ENCODE data around the gene PIK3R1. TPM values are rescaled to one million over a fixed set of nuclear protein-coding genes. Genes with fewer than 3 reads are reported as not detected.
A peak's percentile ranks its signal among the peaks of the same experiment; 100 is the strongest.

The PIK3R1 gene
- total and polyA plus RNA-seq, 9 donors, result 44.2 to 68.7 (median 58.0) TPM

GRCh38 chr5:68266457-68266856 is 50.9 kb downstream of the PIK3R1 start:
- no peak overlapping the region for H3K27ac ChIP-seq (ENCODE audit: low read length)
- H3K4me3 ChIP-seq (ENCODE audit: low read length), result no peak overlapping the region
- H3K36me3 ChIP-seq (ENCODE audit: control insufficient read depth, insufficient read depth, low read length), result peaks cover 2% of the 10 kb centered on the region
- H3K9me3 ChIP-seq (replicated peaks; ENCODE audit: control insufficient read depth, low read depth, low read length), result no peaks in the 10 kb centered on the region
- H3K27me3 ChIP-seq (ENCODE audit: control insufficient read depth, insufficient read depth, low read length), result no peaks in the 10 kb centered on the region
- no peak for DNase-seq
- WGBS (ENCODE audit: insufficient coverage), result no CpG with 5 or more reads among the region's 1 CpG
- H3K4me1 ChIP-seq (ENCODE audit: control insufficient read depth, insufficient read depth, low read length), result peaks cover 14% of the 10 kb centered on the region

DNA sequence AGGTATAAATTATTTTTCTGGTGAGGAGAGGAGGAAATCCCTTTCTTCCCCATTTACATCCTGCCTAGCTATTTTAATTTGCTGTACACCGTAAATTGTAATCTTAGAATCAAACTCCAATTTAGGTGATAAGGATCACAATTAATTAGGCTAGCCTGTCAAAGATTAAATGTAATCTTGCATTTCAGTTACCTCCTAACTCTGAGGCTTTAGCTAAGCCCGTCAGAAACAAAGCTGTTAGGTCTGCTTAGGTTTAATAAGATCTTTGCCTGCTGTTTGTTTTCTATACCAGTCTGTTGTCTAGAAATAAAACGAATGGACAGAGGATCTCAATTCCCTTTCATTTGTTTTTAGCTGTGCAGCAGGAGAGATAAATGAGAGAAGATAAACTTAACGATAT is 51.5 kb downstream of the PIK3R1 start:
- Histone ChIP-seq H3K27ac (ENCODE audit: low read length) (peak overlapping the region; percentile 17), H3K4me1 (ENCODE audit: control insufficient read depth, insufficient read depth, low read length) (peaks cover 11% of the 10 kb centered on the region), H3K4me3 (ENCODE audit: low read length) (no peak overlapping the region), H3K36me3 (ENCODE audit: control insufficient read depth, insufficient read depth, low read length) (peaks cover 2% of the 10 kb centered on the region), H3K27me3 (ENCODE audit: control insufficient read depth, insufficient read depth, low read length) (no peaks in the 10 kb centered on the region), H3K9me3 (replicated peaks; ENCODE audit: control insufficient read depth, low read depth, low read length) (no peaks in the 10 kb centered on the region)
- DNase-seq, result no peak
- WGBS (ENCODE audit: insufficient coverage), result no CpG with 5 or more reads among the region's 4 CpGs

GRCh38 chr5:68268101-68268851 is 52.7 kb downstream of the PIK3R1 start:
- no peak overlapping the region for H3K27ac ChIP-seq (ENCODE audit: low read length)
- no CpG with 5 or more reads among the region's 3 CpGs for WGBS (ENCODE audit: insufficient coverage)
- H3K27me3 ChIP-seq (ENCODE audit: control insufficient read depth, insufficient read depth, low read length), result no peaks in the 10 kb centered on the region
- H3K9me3 ChIP-seq (replicated peaks; ENCODE audit: control insufficient read depth, low read depth, low read length), result no peaks in the 10 kb centered on the region
- H3K4me1 ChIP-seq (ENCODE audit: control insufficient read depth, insufficient read depth, low read length), result peaks cover 11% of the 10 kb centered on the region
- peaks cover 2% of the 10 kb centered on the region for H3K36me3 ChIP-seq (ENCODE audit: control insufficient read depth, insufficient read depth, low read length)
- H3K4me3 ChIP-seq (ENCODE audit: low read length), result no peak overlapping the region
- DNase-seq, result peak; percentile 70

GRCh38 chr5:68268852-68269130 is 53.2 kb downstream of the PIK3R1 start:
- no peak for DNase-seq

DNA sequence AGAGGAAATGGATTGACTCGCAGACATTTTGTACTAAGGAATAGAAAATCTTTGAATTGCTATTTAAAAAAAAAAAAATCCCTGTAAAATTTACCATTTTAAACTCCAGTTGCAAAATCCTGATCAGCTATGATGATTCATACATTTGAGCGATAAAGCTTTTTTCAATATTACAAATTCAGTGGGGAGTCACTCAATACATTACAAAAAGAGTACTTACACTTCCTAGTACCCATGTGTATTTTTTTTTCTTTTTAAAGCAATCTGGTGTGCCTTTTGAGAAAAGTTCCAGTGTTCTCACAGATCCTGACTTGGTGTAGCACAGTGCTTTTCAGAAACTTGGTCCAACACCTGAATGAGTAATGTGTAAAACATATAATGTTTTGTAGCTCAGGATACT is 54.3 kb downstream of the PIK3R1 start:
- Histone ChIP-seq H3K4me3 (ENCODE audit: low read length) (no peak overlapping the region), H3K9me3 (replicated peaks; ENCODE audit: control insufficient read depth, low read depth, low read length) (no peaks in the 10 kb centered on the region), H3K27ac (ENCODE audit: low read length) (no peak overlapping the region), H3K36me3 (ENCODE audit: control insufficient read depth, insufficient read depth, low read length) (peaks cover 8% of the 10 kb centered on the region), H3K27me3 (ENCODE audit: control insufficient read depth, insufficient read depth, low read length) (no peaks in the 10 kb centered on the region), H3K4me1 (ENCODE audit: control insufficient read depth, insufficient read depth, low read length) (peaks cover 7% of the 10 kb centered on the region)
- DNase-seq, result no peak
- WGBS (ENCODE audit: insufficient coverage), result no CpG with 5 or more reads among the region's 2 CpGs

More at GRCh38 chr5:68268852-68269130, 53.2 kb downstream of the PIK3R1 start:
- Histone ChIP-seq H3K4me3 (ENCODE audit: low read length) (no peak overlapping the region), H3K27ac (ENCODE audit: low read length) (no peak overlapping the region), H3K36me3 (ENCODE audit: control insufficient read depth, insufficient read depth, low read length) (peaks cover 4% of the 10 kb centered on the region), H3K9me3 (replicated peaks; ENCODE audit: control insufficient read depth, low read depth, low read length) (no peaks in the 10 kb centered on the region), H3K27me3 (ENCODE audit: control insufficient read depth, insufficient read depth, low read length) (no peaks in the 10 kb centered on the region), H3K4me1 (ENCODE audit: control insufficient read depth, insufficient read depth, low read length) (peaks cover 11% of the 10 kb centered on the region)
- no CpG with 5 or more reads among the region's 5 CpGs for WGBS (ENCODE audit: insufficient coverage)

GRCh38 chr5:68270399-68270975 is 54.9 kb downstream of the PIK3R1 start:
- peaks cover 3% of the 10 kb centered on the region for H3K4me1 ChIP-seq (ENCODE audit: control insufficient read depth, insufficient read depth, low read length)
- H3K27me3 ChIP-seq (ENCODE audit: control insufficient read depth, insufficient read depth, low read length), result no peaks in the 10 kb centered on the region
- H3K27ac ChIP-seq (ENCODE audit: low read length), result no peak overlapping the region

DNA sequence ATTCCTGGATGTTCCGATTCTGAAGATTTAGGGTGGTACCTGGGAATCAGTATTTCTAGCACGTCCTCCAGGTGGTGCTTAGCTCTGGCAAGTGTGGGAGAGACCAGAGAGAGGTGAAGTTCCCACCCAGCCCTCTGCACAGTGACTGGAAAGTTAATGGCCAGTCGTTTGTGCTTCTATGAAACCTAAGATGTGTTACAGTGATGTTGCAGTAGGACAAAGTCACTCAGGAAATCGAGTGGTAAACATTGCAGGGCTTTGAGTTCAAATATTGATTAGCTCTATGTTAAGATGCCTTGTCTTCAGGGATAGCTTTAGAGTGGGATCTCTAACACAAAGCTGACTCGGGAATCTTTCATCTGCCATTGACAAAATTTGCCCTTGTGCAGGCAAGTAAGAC is 55.6 kb downstream of the PIK3R1 start:
- no peaks in the 10 kb centered on the region for H3K27me3 ChIP-seq (ENCODE audit: control insufficient read depth, insufficient read depth, low read length)
- 39% methylated on average over 2 of the region's 5 CpGs for WGBS (ENCODE audit: insufficient coverage)
- no peak overlapping the region for H3K4me3 ChIP-seq (ENCODE audit: low read length)
- peaks cover 11% of the 10 kb centered on the region for H3K36me3 ChIP-seq (ENCODE audit: control insufficient read depth, insufficient read depth, low read length)
- no peak for DNase-seq
- H3K27ac ChIP-seq (ENCODE audit: low read length), result no peak overlapping the region
- no peaks in the 10 kb centered on the region for H3K9me3 ChIP-seq (replicated peaks; ENCODE audit: control insufficient read depth, low read depth, low read length)
- H3K4me1 ChIP-seq (ENCODE audit: control insufficient read depth, insufficient read depth, low read length), result no peaks in the 10 kb centered on the region

More at GRCh38 chr5:68270399-68270975, 54.9 kb downstream of the PIK3R1 start:
- Histone ChIP-seq H3K36me3 (ENCODE audit: control insufficient read depth, insufficient read depth, low read length) (peaks cover 11% of the 10 kb centered on the region), H3K4me3 (ENCODE audit: low read length) (no peak overlapping the region), H3K9me3 (replicated peaks; ENCODE audit: control insufficient read depth, low read depth, low read length) (no peaks in the 10 kb centered on the region)
- no peak for DNase-seq

GRCh38 chr5:68272289-68272688 is 56.7 kb downstream of the PIK3R1 start:
- H3K9me3 ChIP-seq (replicated peaks; ENCODE audit: control insufficient read depth, low read depth, low read length), result no peaks in the 10 kb centered on the region
- H3K4me1 ChIP-seq (ENCODE audit: control insufficient read depth, insufficient read depth, low read length), result no peaks in the 10 kb centered on the region
- H3K36me3 ChIP-seq (ENCODE audit: control insufficient read depth, insufficient read depth, low read length), result peaks cover 21% of the 10 kb centered on the region
- no peak overlapping the region for H3K4me3 ChIP-seq (ENCODE audit: low read length)
- no peaks in the 10 kb centered on the region for H3K27me3 ChIP-seq (ENCODE audit: control insufficient read depth, insufficient read depth, low read length)
- no CpG with 5 or more reads among the region's 2 CpGs for WGBS (ENCODE audit: insufficient coverage)
- DNase-seq, result no peak
- no peak overlapping the region for H3K27ac ChIP-seq (ENCODE audit: low read length)

DNA sequence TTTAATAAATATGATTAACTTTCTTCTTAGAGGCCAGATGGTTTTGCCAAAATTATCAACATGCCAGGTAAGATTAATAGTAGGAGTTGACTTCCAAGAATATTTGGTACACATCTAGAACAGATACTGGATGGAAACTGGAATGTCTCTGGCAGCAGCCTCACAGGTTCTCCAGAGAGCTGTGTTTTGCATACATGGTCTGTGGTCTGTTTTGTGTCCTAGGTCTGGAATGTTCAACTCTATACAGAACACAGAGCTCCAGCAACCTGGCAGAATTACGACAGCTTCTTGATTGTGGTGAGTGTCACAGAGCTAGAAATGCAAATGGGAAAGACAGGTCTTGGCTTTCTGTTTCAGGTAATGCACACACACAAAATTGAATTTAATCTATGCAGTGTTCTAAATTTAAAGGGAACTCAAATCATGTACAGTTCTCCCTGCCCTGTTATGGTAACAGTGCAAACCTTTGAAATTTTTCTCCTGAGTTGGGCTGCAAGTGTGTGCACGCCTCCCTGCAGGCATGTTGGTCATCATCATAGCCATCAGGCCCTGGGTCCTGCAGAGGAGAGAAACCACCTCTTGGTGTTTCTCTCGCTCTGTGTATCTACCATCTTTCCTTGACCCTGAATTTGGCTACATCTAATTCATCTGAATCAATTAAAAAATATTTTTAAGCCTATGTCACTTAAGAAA is 58.3 kb downstream of the PIK3R1 start:
- Histone ChIP-seq H3K9me3 (replicated peaks; ENCODE audit: control insufficient read depth, low read depth, low read length) (no peaks in the 10 kb centered on the region), H3K4me3 (ENCODE audit: low read length) (no peak overlapping the region), H3K4me1 (ENCODE audit: control insufficient read depth, insufficient read depth, low read length) (no peaks in the 10 kb centered on the region), H3K36me3 (ENCODE audit: control insufficient read depth, insufficient read depth, low read length) (peaks cover 29% of the 10 kb centered on the region), H3K27me3 (ENCODE audit: control insufficient read depth, insufficient read depth, low read length) (no peaks in the 10 kb centered on the region), H3K27ac (ENCODE audit: low read length) (no peak overlapping the region)
- DNase-seq, result peak; percentile 78
- WGBS (ENCODE audit: insufficient coverage), result 71% methylated on average over 1 of the region's 3 CpGs

DNA sequence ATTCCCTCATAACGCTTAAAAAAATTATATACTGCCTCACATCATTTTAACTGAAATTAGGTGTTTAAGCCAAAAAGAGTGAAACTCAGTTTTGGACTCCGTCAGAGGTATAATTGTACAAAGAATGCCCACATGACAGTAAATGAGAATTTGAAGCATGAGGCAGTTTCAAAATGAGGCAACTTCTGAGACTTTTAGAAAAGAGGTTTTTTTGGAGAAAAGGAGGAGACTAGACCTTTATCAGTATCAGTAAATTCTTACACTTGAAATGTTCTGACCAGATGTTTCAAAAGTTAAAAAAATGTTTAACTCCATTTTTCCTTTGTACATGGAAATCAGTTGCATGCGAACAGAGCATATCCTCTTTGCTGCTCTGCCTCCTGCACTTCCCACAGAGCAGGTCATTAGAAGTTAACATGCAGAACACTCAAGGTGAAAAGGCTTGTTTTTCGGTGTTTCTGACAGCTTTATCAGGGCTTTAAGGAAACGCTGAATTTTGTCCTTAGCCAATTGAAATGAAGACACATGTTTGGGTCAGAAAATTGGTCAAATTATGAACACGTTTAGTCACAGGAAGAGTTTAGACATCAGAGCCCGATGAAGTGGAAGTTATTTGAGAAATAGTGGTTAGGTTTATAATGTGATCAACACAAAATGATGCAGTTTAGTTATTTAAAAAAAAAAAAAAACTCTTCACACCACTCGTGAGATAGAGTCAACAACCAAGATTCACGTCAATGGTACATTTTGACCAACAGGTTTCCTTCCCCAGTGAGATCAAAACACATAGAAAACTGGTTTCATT is 59.5 kb downstream of the PIK3R1 start:
- DNase-seq, result no peak
- Histone ChIP-seq H3K4me3 (ENCODE audit: low read length) (no peak overlapping the region), H3K36me3 (ENCODE audit: control insufficient read depth, insufficient read depth, low read length) (peaks cover 40% of the 10 kb centered on the region), H3K27ac (ENCODE audit: low read length) (no peak overlapping the region), H3K4me1 (ENCODE audit: control insufficient read depth, insufficient read depth, low read length) (no peaks in the 10 kb centered on the region), H3K27me3 (ENCODE audit: control insufficient read depth, insufficient read depth, low read length) (no peaks in the 10 kb centered on the region), H3K9me3 (replicated peaks; ENCODE audit: control insufficient read depth, low read depth, low read length) (no peaks in the 10 kb centered on the region)
- 78% methylated on average over 1 of the region's 9 CpGs for WGBS (ENCODE audit: insufficient coverage)

Measured in muscle of leg (tissue), 11 donors.